GM12864 (cell line): ENCODE data around the gene SEC14L3.

ENCODE experiments used
- DNase-seq: peaks from one replicate; pipeline ENCODE4 v3.0.0-alpha.2; 2011; ENCODE audit warnings: low read depth
- H3K4me3 ChIP-seq: 2 replicates; pipeline ENCODE4 v1.5.1; 2011; ENCODE audit warnings: mild to moderate bottlenecking, low read depth, low read length, control low read depth
- TF ChIP-seq, protein P1 (sequence below): IDR thresholded peaks from 2 replicates; pipeline ENCODE4 v1.5.1; 2011; ENCODE audit warnings: low read depth, mild to moderate bottlenecking, moderate library complexity, low read length, control low read depth, inconsistent platforms; ENCODE audit errors: missing control alignments

The SEC14L3 gene

GRCh38 chr22:30411780-30412179, 60.0 kb downstream of the SEC14L3 start:
- TF ChIP-seq, protein P1, sequence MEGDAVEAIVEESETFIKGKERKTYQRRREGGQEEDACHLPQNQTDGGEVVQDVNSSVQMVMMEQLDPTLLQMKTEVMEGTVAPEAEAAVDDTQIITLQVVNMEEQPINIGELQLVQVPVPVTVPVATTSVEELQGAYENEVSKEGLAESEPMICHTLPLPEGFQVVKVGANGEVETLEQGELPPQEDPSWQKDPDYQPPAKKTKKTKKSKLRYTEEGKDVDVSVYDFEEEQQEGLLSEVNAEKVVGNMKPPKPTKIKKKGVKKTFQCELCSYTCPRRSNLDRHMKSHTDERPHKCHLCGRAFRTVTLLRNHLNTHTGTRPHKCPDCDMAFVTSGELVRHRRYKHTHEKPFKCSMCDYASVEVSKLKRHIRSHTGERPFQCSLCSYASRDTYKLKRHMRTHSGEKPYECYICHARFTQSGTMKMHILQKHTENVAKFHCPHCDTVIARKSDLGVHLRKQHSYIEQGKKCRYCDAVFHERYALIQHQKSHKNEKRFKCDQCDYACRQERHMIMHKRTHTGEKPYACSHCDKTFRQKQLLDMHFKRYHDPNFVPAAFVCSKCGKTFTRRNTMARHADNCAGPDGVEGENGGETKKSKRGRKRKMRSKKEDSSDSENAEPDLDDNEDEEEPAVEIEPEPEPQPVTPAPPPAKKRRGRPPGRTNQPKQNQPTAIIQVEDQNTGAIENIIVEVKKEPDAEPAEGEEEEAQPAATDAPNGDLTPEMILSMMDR: no peak
- H3K4me3 ChIP-seq: no peak overlapping the region
- no peak for DNase-seq
